Muscle of arm (tissue), 12 donors: Measurements from ENCODE around the gene TTLL5. TPM values are rescaled to one million over a fixed set of nuclear protein-coding genes. Genes with fewer than 3 reads are reported as not detected.
A peak's percentile ranks its signal among the peaks of the same experiment; 100 is the strongest.

ENCODE experiments used
- DNase-seq: peaks from one replicate; pipeline ENCODE4 v3.0.0-alpha.2; 2013
- polyA plus RNA-seq, 12 donors: library from polyadenylated mRNA; unstranded; fragments of 120-200 nt; gene quantifications; one replicate each; pipeline ENCODE4 v1.2.1, GENCODE V29; 2013; ENCODE audit not compliant: insufficient read length in 12 of 12

Gene TTLL5
- polyA plus RNA-seq, 12 donors, result 14.1 to 40.5 (median 17.2) TPM; not detected in 1

GRCh38 chr14:75960231-75960630, 299.2 kb downstream of the TTLL5 start:
- no peak for DNase-seq

- no peak for DNase-seq
Observed at GRCh38 chr14:75961662-75962061, 300.6 kb downstream of the TTLL5 start.

- DNase-seq, result no peak
Observed at GRCh38 chr14:75967866-75968265, 306.8 kb downstream of the TTLL5 start.

DNA sequence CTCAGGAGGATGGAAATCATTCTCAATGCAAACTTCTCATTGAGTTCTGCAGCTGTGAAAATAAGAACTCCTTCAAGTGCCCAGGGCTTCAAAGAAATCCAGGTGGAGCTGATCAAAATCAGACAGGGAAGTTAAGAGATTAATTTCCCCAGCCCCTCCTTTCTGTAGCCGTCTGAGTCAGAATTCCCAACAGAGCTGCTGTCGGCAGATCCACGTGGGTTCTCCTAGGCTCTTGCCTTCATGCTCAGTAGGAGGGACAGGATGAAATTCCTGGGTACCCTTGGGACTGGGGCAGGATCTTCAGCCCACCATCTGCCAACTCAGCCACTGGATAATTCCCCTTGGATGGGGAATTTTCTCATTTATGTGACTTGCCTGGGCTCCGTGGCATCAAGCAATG, 307.4 kb downstream of the TTLL5 start:
- DNase-seq, result no peak

- DNase-seq, result no peak
Observed at GRCh38 chr14:75969126-75969525, 308.1 kb downstream of the TTLL5 start.

DNA sequence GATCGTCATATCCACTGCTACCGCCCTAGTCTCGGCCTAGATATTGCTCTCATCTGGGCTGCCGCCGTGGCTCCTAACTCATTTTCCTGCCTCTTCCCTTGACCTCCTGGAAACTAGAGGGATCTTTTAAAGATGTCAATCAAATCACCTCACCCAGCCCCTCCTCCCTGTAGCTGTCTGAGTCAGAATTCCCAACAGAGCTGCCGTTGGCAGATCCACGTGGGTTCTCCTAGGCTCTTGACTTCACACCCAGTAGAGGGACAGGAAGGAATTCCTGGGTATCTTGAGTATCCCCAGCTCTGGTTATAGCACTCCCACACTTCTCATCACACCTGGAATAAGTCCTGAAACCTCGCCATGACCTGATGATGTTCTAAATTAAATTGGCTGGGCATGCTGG, 308.8 kb downstream of the TTLL5 start:
- no peak for DNase-seq

DNA sequence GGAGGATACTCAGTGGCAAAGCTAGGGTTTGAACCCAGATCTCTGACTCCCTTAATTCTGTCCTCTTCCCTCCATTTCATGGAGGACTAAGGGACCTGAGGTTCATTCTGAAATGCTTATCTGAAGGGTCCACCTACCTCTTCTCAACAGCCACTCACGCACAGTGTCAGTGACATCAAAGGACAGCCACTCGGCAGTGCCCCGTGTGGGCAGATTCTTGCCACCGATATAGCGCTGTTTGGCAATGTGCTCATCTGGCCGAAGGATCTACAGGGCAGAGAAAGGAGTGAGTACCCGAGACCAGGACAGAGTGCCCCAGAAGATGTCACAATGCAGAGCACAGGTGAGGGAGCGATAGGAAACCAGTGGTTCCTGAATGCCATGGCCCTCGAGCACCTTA, 309.9 kb downstream of the TTLL5 start:
- no peak for DNase-seq

GRCh38 chr14:75971509-75971908, 310.5 kb downstream of the TTLL5 start:
- DNase-seq, result no peak

DNA sequence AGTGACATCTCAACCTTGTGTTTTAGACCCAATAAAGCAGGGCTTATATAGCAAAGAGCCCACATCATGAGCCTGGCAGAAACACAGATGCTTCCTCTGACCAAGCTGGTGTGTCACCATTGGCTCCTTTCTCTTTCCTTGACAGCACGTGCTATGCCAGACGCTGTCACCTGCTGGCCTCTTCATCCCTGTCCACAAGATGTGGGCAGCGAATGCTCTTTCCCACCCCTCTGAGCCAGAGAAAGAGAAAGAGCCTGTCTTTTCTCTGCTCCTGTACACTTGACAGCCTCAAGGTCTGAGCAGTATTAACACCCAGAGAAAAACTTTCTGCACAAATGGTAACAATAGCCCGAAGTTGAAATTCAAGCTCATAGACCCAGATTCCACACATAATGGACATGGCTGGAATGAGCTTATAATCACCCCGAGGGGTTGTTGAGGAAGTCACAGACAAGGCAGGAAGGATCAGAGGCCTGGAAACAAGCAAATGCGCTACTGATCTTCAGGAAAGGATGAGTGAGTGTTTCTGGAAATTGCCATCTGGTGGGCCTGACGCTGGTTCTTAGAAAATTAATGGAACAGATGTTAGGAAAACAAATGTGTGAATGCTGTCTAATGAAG, 311.9 kb downstream of the TTLL5 start:
- no peak for DNase-seq

- no peak for DNase-seq
Observed at GRCh38 chr14:75976826-75977581, 316.0 kb downstream of the TTLL5 start.

DNA sequence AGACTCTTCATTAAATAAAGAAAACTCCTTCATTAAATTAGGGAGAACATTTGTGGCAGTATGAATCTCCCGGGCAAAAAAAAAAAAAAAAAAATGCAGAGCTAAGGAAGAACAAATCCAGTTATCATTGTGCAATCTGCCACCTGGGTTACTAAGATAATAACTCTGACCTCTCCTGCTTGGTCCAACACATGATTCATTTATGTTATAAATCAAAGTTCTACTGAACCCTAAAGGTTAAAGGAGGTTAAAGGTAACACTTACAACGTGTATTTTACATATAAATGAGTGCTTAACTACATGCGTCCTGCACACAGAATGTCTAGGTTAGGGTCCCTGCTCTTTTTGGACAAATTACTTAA, 316.5 kb downstream of the TTLL5 start:
- DNase-seq, result no peak

- DNase-seq, result no peak
Observed at GRCh38 chr14:75978249-75978731, 317.2 kb downstream of the TTLL5 start.

DNA sequence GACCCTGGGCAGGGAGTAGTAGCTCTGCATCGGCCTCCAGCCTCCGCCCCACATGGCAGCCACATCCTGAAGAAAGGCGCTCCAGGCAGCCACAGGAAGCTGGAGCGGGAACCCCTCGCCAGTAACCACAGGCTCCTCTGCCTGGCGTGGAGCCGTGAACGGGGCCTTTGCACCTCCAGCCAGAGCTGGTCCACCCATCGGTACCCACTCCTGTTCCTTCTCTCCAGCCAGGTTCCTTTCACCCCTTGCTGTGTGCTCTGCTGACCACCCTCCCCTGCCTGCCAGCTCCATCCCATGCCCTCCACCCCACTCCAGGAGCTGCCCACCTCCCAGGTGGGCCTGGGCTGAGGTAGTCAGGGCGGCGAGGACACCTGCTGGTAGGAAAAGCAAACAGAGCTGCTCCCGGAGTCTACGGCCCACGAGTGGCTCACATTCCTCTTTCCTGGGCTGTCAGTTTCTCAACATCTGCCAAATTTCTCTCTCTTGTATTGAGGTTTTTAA, 318.1 kb downstream of the TTLL5 start:
- no peak for DNase-seq

GRCh38 chr14:75979648-75980565, 318.9 kb downstream of the TTLL5 start:
- DNase-seq, result no peak

DNA sequence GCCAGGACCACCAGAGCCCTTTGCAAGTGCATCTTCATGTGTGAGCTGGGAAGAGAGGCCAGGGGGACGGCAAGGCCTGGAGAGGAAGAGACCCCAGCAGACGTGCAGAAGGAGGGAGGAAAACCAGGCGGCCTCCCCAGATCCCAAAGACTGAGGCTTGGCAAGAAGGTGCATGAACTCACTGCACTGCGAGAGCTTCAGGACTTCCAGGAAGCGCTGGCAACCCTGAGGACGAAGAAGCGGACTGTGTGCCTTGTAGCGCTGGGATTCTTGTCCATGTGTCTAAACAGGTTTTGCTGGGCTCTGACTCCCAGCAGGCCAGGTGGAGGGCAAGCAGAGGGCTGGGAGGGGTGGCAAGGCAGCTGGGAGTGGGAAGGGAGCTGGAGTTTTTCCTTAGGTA, 319.8 kb downstream of the TTLL5 start:
- no peak for DNase-seq

GRCh38 chr14:75981426-75982265, 320.6 kb downstream of the TTLL5 start, which contains the start of gene TGFB3:
Gene TGFB3 (minus strand): TSS chr14:75981995. CDS start chr14:75980893, 1,102 bp downstream.
- peak; percentile 96 for DNase-seq

DNA sequence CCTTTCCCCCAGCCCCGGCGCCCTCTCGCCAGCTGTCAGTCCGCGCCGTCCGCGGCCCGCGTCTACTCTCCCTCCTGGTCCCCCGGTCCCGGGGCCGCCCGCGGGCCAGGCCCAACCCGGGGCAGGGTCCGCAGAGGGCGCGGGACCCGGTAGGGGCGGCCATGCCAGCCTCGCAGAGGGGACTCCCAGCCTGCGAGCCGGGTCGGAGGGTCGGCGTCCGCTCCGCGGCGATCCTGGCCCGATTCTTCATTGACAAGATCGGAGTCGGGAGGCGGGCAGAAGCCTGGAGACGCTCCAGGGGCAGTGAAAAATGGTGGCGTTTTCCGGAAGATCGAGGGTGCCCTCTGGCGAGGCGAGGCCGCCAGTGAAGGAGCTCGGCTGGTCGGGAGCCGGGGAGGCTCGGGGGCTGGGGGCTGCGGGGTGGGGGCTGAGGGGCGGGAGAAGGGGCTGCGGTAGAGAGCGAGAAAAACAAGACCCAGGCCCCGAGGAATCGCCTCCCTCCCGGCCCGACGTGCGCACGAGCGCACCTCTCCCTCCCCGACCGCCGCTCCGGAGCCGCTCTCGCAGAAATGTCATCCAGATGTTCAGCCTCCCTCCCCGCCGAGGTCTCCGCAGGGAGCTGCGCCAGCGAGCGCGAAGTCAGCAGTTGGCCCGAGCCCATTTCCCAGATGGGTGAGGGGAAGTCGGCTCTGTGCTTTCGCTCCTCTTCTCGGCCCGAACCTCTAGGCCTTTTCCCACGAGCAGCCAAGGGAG, 321.4 kb downstream of the TTLL5 start:
- DNase-seq, result peak; percentile 91

GRCh38 chr14:75983019-75983358, 321.9 kb downstream of the TTLL5 start:
- DNase-seq, result no peak

- no peak for DNase-seq
Observed at GRCh38 chr14:75984674-75985073, 323.6 kb downstream of the TTLL5 start.

GRCh38 chr14:75985618-75986438, 324.8 kb downstream of the TTLL5 start, which contains the start of gene IFT43:
Gene IFT43 (plus strand): TSS chr14:75985763. CDS start chr14:75985787, 24 bp downstream.
- DNase-seq, result peak; percentile 96
